Purkinje cell (primary cell): ENCODE measurements around the gene ABHD13. TPM values are rescaled to one million over a fixed set of nuclear protein-coding genes. Genes with fewer than 3 reads are reported as not detected.

Experiments
- polyA plus RNA-seq: library from polyadenylated mRNA; unstranded; fragments of >200 nt; fragmentation: Nextera tagmentation; gene quantifications from 2 replicates; pipeline ENCODE4 v1.2.1, GENCODE V29; 2014

Gene ABHD13
- 16.1 and 18.6 TPM in 2 replicates for polyA plus RNA-seq

GRCh38 chr13:108218044-108218974 lies at the start of gene ABHD13:
Gene ABHD13, plus strand, starts transcription at chr13:108218392. Its CDS starts 10,827 bp downstream, at chr13:108229219.

GRCh38 chr13:108215436-108215835 lies 2.8 kb upstream of the ABHD13 start, which contains the start of gene LIG4:
Gene LIG4, minus strand, starts transcription at chr13:108215536. Its CDS starts 4,268 bp downstream, at chr13:108211268.

GRCh38 chr13:108269601-108270328 lies 51.6 kb downstream of the ABHD13 start, which contains the start of gene TNFSF13B:
Gene TNFSF13B, plus strand, starts transcription at chr13:108269718. Its CDS starts 178 bp downstream, at chr13:108269896.

Other genes starting within 250 kb of the ABHD13 start
- 13.7 and 20.0 TPM in 2 replicates for gene LIG4, start 2.9 kb upstream of the ABHD13 start, polyA plus RNA-seq
- gene TNFSF13B, start 51.3 kb downstream of the ABHD13 start, polyA plus RNA-seq = 1.2 and 3.5 TPM in 2 replicates